HCT116 (cell line): ENCODE data around the gene LCOR. TPM values are rescaled to one million over a fixed set of nuclear protein-coding genes. Genes with fewer than 3 reads are reported as not detected.

Experiments used
- ATAC-seq: fragments of 200-7000 bp; cut with Tn5 transposase; 2 replicates; pipeline ENCODE4 v1.9.1; 2020; ENCODE audit warnings: mild to moderate bottlenecking, moderate library complexity
- BruUV-seq: library from RNA; stranded (reverse); fragments of 400-500 nt; replicated peaks from 2 replicates; lab custom pipeline; 2021; lab: Mats Ljungman, UMichigan
- CTCF ChIA-PET: fragments of 300-600 bp; sonication (Branson Sonifier 250); formaldehyde crosslinking; loops from one replicate; lab custom pipeline; 2021; ENCODE audit warnings: antibody characterized with exemption; lab: Charles Lee
- POLR2A ChIA-PET: fragments of 300-600, 350-600 bp; sonication (Branson Sonifier 250); formaldehyde crosslinking; loops from one replicate; lab custom pipeline; 2021; ENCODE audit warnings: antibody characterized with exemption; lab: Charles Lee
- RAD21 ChIA-PET, 2 experiments: fragments of 300-600 bp; sonication (Branson Sonifier 250); formaldehyde crosslinking; loops; one replicate each; lab custom pipeline; 2023; ENCODE audit warnings: low total read pairs in 2 of 2; ENCODE audit not compliant: uncharacterized antibody in 2 of 2, unreplicated experiment in 2 of 2, low non-redundant PET in 1 of 2; lab: Charles Lee
- DNase-seq: peaks from one replicate; pipeline ENCODE4 v3.0.0-alpha.2; 2010; ENCODE audit warnings: low read depth, low spot score
- H2AFZ ChIP-seq: fragments of 200-600 bp; shearing (Covaris generic), sonication (generic); 2 replicates; pipeline ENCODE4 v1.6.1; 2017; ENCODE audit warnings: low read depth, mixed run types, mixed read lengths, antibody characterized with exemption, low read length; ENCODE audit not compliant: poor library complexity, severe bottlenecking
- H3K27ac ChIP-seq: 2 replicates; pipeline ENCODE4 v1.5.1; 2012; ENCODE audit warnings: low read depth, low read length
- H3K27me3 ChIP-seq: fragments of 200-600 bp; sonication (generic); 2 replicates; pipeline ENCODE4 v1.6.1; 2016; ENCODE audit warnings: mixed run types, low read length, mixed read lengths; ENCODE audit not compliant: insufficient read depth
- H3K36me3 ChIP-seq, 2 experiments: fragments of 200-500 bp in 1 of 2; fragments of 200-600 bp in 1 of 2; sonication (Bioruptor generic) in 1 of 2; sonication (generic) in 1 of 2; 2 replicates each; pipeline versions ENCODE4 v1.5.1 to v1.6.1; 2014 to 2016; ENCODE audit warnings: low read length in 2 of 2, inconsistent platforms in 1 of 2, mixed read lengths in 1 of 2, mixed run types in 1 of 2; ENCODE audit not compliant: insufficient read depth in 2 of 2, control insufficient read depth in 1 of 2
- H3K4me1 ChIP-seq, 2 experiments: fragments of 200-600 bp in 1 of 2; sonication (generic) in 1 of 2; 2 replicates each; pipeline versions ENCODE4 v1.5.1 to v1.6.1; 2012 to 2017; ENCODE audit warnings: low read length in 2 of 2, inconsistent platforms in 1 of 2, mild to moderate bottlenecking in 1 of 2, mixed read lengths in 1 of 2, mixed run types in 1 of 2, moderate library complexity in 1 of 2; ENCODE audit not compliant: insufficient read depth in 2 of 2, control insufficient read depth in 1 of 2
- H3K4me2 ChIP-seq: fragments of 200-600 bp; sonication (generic); 2 replicates; pipeline ENCODE4 v1.6.1; 2017; ENCODE audit warnings: mixed run types, low read length, mixed read lengths
- H3K4me3 ChIP-seq, 2 experiments: fragments of 200-600 bp in 1 of 2; sonication (generic) in 1 of 2; replicated peaks in 1 of 2; 2 replicates each; pipeline ENCODE4 v1.5.1; 2011 to 2016; ENCODE audit warnings: low read length in 2 of 2, control low read depth in 1 of 2, low read depth in 1 of 2, mild to moderate bottlenecking in 1 of 2, mixed read lengths in 1 of 2, mixed run types in 1 of 2
- H3K79me2 ChIP-seq: fragments of 200-600 bp; sonication (generic); 2 replicates; pipeline ENCODE4 v1.6.1; 2017; ENCODE audit warnings: mild to moderate bottlenecking, mixed run types, low read length, moderate library complexity, mixed read lengths; ENCODE audit not compliant: insufficient read depth
- H3K9ac ChIP-seq: fragments of 200-600 bp; sonication (generic); 2 replicates; pipeline ENCODE4 v1.6.1; 2016; ENCODE audit warnings: low read length, mixed read lengths
- H3K9me2 ChIP-seq: fragments of 200-600 bp; sonication (generic), shearing (Covaris generic); 2 replicates; pipeline ENCODE4 v1.6.1; 2017; ENCODE audit warnings: mixed run types, mild to moderate bottlenecking, moderate library complexity; ENCODE audit not compliant: insufficient read depth
- H3K9me3 ChIP-seq, 2 experiments: fragments of 200-500 bp in 1 of 2; fragments of 200-600 bp in 1 of 2; sonication (Bioruptor generic) in 1 of 2; sonication (generic) in 1 of 2; 2 replicates each; pipeline ENCODE4 v1.6.1; 2014 to 2017; ENCODE audit warnings: low read length in 2 of 2, mixed read lengths in 2 of 2, inconsistent platforms in 1 of 2, low read depth in 1 of 2, mild to moderate bottlenecking in 1 of 2, mixed run types in 1 of 2, moderate library complexity in 1 of 2; ENCODE audit not compliant: control insufficient read depth in 1 of 2, insufficient read depth in 1 of 2
- H4K20me1 ChIP-seq: fragments of 200-600 bp; sonication (generic), shearing (Covaris generic); 2 replicates; pipeline ENCODE4 v1.6.1; 2017; ENCODE audit warnings: mixed run types, mild to moderate bottlenecking, moderate library complexity; ENCODE audit not compliant: insufficient read depth
- CBX3 ChIP-seq: IDR thresholded peaks from 2 replicates; pipeline ENCODE4 v1.6.1; 2012; ENCODE audit warnings: low read depth
- EGR1 ChIP-seq: IDR thresholded peaks from 2 replicates; pipeline ENCODE4 v1.6.1; 2012; ENCODE audit warnings: low read depth
- ELF1 ChIP-seq: IDR thresholded peaks from 2 replicates; pipeline ENCODE4 v1.6.1; 2012; ENCODE audit warnings: low read depth, borderline replicate concordance
- EZH2phosphoT487 ChIP-seq: fragments of 200-600 bp; IDR thresholded peaks from 2 replicates; pipeline ENCODE4 v1.6.1; 2018; ENCODE audit warnings: antibody characterized with exemption, borderline replicate concordance
- FOSL1 ChIP-seq: IDR thresholded peaks from 2 replicates; pipeline ENCODE4 v1.6.1; 2012; ENCODE audit warnings: low read depth
- JUND ChIP-seq: IDR thresholded peaks from 2 replicates; pipeline ENCODE4 v1.6.1; 2012
- POLR2A ChIP-seq: IDR thresholded peaks from 2 replicates; pipeline ENCODE4 v1.7.0; 2011; ENCODE audit warnings: borderline replicate concordance; ENCODE audit not compliant: insufficient read depth, insufficient read length; ENCODE audit errors: extremely low read depth
- POLR2AphosphoS5 ChIP-seq: IDR thresholded peaks from 2 replicates; pipeline ENCODE4 v1.6.1; 2011; ENCODE audit warnings: mild to moderate bottlenecking, low read depth, low read length, moderate library complexity
- RAD21 ChIP-seq: IDR thresholded peaks from 2 replicates; pipeline ENCODE4 v1.6.1; 2012; ENCODE audit warnings: low read depth, mild to moderate bottlenecking
- SIN3A ChIP-seq: IDR thresholded peaks from 2 replicates; pipeline ENCODE4 v1.6.1; 2012; ENCODE audit warnings: low read depth
- SP1 ChIP-seq: IDR thresholded peaks from 2 replicates; pipeline ENCODE4 v1.6.1; 2012; ENCODE audit warnings: low read depth
- SRF ChIP-seq: IDR thresholded peaks from 2 replicates; pipeline ENCODE4 v1.6.1; 2012; ENCODE audit warnings: low read depth
- TCF7L2 ChIP-seq: IDR thresholded peaks from 2 replicates; pipeline ENCODE4 v1.7.0; 2011; ENCODE audit warnings: borderline replicate concordance, inconsistent platforms; ENCODE audit not compliant: insufficient read depth, insufficient read length; ENCODE audit errors: extremely low read depth
- YY1 ChIP-seq: IDR thresholded peaks from 2 replicates; pipeline ENCODE4 v1.6.1; 2011; ENCODE audit warnings: low read length, low read depth, moderate library complexity, mild to moderate bottlenecking; ENCODE audit not compliant: insufficient replicate concordance; ENCODE audit errors: extremely low read depth
- ZFX ChIP-seq: fragments of 450-650 bp; IDR thresholded peaks from 2 replicates; pipeline ENCODE4 v1.6.1; 2017
- intact Hi-C: fragments of 100-400 bp; cut with micrococcal nuclease; formaldehyde crosslinking; loops from 2 replicates; pipeline ENCODE4 v1.10.0; 2022
- total RNA-seq: library from RNA; stranded (reverse); gene quantifications from one replicate; pipeline ENCODE4 v1.2.1, GENCODE V29; 2021; ENCODE audit not compliant: unreplicated experiment
- TF ChIP-seq, protein P1 (sequence below): IDR thresholded peaks from 2 replicates; pipeline ENCODE4 v1.6.1; 2011; ENCODE audit warnings: mild to moderate bottlenecking, low read length, moderate library complexity; ENCODE audit not compliant: insufficient replicate concordance; ENCODE audit errors: extremely low read depth
- TF ChIP-seq, protein P2 (sequence below): IDR thresholded peaks from 2 replicates; pipeline ENCODE4 v1.6.1; 2012
- TF ChIP-seq, protein P3 (sequence below): IDR thresholded peaks from 2 replicates; pipeline ENCODE4 v1.6.1; 2012; ENCODE audit warnings: low read depth
- TF ChIP-seq, protein P4 (sequence below): IDR thresholded peaks from 2 replicates; pipeline ENCODE4 v1.6.1; 2012
- TF ChIP-seq, protein P5 (sequence below), 3 experiments: fragments of 200-600 bp in 1 of 3; sonication (generic) in 1 of 3; IDR thresholded peaks in 2 of 3; conservative IDR thresholded peaks in 1 of 3; 2 replicates each; pipeline ENCODE4 v1.5.1; 2012 to 2017; ENCODE audit warnings: low read depth in 2 of 3, low read length in 2 of 3, antibody characterized with exemption in 1 of 3, borderline replicate concordance in 1 of 3, control low read depth in 1 of 3, mild to moderate bottlenecking in 1 of 3, mixed read lengths in 1 of 3, mixed run types in 1 of 3, moderate library complexity in 1 of 3; ENCODE audit not compliant: insufficient read depth in 1 of 3

The LCOR gene
- total RNA-seq, 1 experiment from 2014 or later, result 59.9 TPM

DNA sequence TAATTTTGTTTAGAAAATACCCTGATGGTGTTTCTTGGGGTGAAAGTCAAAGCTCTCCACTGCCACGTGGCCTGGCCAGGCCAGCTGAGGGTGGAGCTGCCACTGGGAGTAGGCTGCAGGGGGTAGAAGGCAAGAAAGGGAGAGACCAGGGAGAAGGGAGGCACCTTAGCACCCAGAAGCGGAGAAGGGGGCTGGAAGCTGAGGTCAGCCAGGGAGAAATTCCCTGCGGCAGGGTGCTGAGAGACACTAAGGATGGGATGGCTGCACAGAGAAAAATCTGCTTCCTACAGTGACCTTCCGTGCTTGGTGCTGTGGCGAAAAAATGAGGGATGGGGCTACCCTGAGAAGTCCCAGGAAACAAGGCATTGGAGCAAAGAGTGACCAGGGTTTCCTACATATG, 210.0 kb downstream of the LCOR start:
- DNase-seq (no peak), ATAC-seq (no peak)
- Histone ChIP-seq H3K4me2 (no peak overlapping the region), H3K4me3 (no peak overlapping the region), H4K20me1 (no peaks in the 10 kb centered on the region), H2AFZ (no peak overlapping the region), H3K9ac (no peak overlapping the region), H3K79me2 (no peaks in the 10 kb centered on the region), H3K9me2 (no peaks in the 10 kb centered on the region), H3K4me1 (peaks cover 7 to 13% of the 10 kb centered on the region in 2 experiments; a peak in 3 of 4 replicates), H3K9me3 (no peaks in the 10 kb centered on the region), H3K27me3 (no peaks in the 10 kb centered on the region), H3K27ac (no peak overlapping the region), H3K36me3 (no peaks in the 10 kb centered on the region)
- intact Hi-C loops, result no loop called here
- BruUV-seq, result no TSS peak
- RAD21 ChIA-PET, result no interaction called here
- POLR2A ChIA-PET, result no interaction called here
- CTCF ChIA-PET, result no interaction called here
- TF ChIP-seq RAD21, result no peak
- TF ChIP-seq FOSL1, result no peak
- TF ChIP-seq TCF7L2, result no peak
- TF ChIP-seq YY1, result no peak
- no peak for TF ChIP-seq CBX3
- TF ChIP-seq, protein P1, sequence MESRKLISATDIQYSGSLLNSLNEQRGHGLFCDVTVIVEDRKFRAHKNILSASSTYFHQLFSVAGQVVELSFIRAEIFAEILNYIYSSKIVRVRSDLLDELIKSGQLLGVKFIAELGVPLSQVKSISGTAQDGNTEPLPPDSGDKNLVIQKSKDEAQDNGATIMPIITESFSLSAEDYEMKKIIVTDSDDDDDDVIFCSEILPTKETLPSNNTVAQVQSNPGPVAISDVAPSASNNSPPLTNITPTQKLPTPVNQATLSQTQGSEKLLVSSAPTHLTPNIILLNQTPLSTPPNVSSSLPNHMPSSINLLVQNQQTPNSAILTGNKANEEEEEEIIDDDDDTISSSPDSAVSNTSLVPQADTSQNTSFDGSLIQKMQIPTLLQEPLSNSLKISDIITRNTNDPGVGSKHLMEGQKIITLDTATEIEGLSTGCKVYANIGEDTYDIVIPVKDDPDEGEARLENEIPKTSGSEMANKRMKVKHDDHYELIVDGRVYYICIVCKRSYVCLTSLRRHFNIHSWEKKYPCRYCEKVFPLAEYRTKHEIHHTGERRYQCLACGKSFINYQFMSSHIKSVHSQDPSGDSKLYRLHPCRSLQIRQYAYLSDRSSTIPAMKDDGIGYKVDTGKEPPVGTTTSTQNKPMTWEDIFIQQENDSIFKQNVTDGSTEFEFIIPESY, result no peak
- no peak for TF ChIP-seq SP1
- TF ChIP-seq, protein P2, sequence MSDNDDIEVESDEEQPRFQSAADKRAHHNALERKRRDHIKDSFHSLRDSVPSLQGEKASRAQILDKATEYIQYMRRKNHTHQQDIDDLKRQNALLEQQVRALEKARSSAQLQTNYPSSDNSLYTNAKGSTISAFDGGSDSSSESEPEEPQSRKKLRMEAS, result no peak
- TF ChIP-seq ZFX, result no peak
- TF ChIP-seq EGR1, result no peak
- no peak for TF ChIP-seq JUND
- no peak for TF ChIP-seq POLR2AphosphoS5
- TF ChIP-seq POLR2A, result no peak
- no peak for TF ChIP-seq ELF1
- TF ChIP-seq, protein P3, sequence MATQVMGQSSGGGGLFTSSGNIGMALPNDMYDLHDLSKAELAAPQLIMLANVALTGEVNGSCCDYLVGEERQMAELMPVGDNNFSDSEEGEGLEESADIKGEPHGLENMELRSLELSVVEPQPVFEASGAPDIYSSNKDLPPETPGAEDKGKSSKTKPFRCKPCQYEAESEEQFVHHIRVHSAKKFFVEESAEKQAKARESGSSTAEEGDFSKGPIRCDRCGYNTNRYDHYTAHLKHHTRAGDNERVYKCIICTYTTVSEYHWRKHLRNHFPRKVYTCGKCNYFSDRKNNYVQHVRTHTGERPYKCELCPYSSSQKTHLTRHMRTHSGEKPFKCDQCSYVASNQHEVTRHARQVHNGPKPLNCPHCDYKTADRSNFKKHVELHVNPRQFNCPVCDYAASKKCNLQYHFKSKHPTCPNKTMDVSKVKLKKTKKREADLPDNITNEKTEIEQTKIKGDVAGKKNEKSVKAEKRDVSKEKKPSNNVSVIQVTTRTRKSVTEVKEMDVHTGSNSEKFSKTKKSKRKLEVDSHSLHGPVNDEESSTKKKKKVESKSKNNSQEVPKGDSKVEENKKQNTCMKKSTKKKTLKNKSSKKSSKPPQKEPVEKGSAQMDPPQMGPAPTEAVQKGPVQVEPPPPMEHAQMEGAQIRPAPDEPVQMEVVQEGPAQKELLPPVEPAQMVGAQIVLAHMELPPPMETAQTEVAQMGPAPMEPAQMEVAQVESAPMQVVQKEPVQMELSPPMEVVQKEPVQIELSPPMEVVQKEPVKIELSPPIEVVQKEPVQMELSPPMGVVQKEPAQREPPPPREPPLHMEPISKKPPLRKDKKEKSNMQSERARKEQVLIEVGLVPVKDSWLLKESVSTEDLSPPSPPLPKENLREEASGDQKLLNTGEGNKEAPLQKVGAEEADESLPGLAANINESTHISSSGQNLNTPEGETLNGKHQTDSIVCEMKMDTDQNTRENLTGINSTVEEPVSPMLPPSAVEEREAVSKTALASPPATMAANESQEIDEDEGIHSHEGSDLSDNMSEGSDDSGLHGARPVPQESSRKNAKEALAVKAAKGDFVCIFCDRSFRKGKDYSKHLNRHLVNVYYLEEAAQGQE, result no peak
- TF ChIP-seq SIN3A, result no peak
- TF ChIP-seq, protein P4, sequence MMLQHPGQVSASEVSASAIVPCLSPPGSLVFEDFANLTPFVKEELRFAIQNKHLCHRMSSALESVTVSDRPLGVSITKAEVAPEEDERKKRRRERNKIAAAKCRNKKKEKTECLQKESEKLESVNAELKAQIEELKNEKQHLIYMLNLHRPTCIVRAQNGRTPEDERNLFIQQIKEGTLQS, result no peak
- TF ChIP-seq EZH2phosphoT487, result no peak
- no peak for TF ChIP-seq SRF
- TF ChIP-seq, protein P5, sequence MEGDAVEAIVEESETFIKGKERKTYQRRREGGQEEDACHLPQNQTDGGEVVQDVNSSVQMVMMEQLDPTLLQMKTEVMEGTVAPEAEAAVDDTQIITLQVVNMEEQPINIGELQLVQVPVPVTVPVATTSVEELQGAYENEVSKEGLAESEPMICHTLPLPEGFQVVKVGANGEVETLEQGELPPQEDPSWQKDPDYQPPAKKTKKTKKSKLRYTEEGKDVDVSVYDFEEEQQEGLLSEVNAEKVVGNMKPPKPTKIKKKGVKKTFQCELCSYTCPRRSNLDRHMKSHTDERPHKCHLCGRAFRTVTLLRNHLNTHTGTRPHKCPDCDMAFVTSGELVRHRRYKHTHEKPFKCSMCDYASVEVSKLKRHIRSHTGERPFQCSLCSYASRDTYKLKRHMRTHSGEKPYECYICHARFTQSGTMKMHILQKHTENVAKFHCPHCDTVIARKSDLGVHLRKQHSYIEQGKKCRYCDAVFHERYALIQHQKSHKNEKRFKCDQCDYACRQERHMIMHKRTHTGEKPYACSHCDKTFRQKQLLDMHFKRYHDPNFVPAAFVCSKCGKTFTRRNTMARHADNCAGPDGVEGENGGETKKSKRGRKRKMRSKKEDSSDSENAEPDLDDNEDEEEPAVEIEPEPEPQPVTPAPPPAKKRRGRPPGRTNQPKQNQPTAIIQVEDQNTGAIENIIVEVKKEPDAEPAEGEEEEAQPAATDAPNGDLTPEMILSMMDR (IDR thresholded peaks at IDR 0.05 in 2 of 3, conservative IDR thresholded peaks at IDR 0.05 in 1 of 3; ENCODE audit: borderline replicate concordance in 1 of 3, insufficient read depth in 1 of 3, low read depth in 2 of 3, low read length in 2 of 3), result no peak
- TF ChIP-seq, all 23 proteins: peak for 0
